Measurements from ENCODE around the gene VSX2.

The VSX2 gene

DNA sequence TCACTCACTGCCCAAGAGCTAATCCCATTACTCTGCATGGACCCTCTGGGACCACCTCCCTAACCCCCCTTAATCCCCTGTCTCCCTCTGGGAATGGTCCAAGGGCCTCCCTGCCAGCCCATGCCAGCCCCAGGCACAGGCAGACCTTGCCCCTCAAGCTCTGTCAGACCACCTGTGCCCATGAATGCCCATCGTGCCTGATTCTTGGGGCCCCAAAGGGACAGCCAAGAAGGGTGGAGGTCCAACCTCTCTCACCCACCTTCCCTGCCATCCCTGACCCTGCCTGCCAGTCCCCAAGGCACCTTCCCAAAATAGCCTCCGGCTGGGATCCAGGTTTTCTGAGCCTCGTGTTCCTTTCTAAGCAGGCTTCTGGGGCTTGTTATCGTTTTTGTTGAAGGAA lies 20.8 kb upstream of the VSX2 start:
- TF ChIP-seq, protein P1, sequence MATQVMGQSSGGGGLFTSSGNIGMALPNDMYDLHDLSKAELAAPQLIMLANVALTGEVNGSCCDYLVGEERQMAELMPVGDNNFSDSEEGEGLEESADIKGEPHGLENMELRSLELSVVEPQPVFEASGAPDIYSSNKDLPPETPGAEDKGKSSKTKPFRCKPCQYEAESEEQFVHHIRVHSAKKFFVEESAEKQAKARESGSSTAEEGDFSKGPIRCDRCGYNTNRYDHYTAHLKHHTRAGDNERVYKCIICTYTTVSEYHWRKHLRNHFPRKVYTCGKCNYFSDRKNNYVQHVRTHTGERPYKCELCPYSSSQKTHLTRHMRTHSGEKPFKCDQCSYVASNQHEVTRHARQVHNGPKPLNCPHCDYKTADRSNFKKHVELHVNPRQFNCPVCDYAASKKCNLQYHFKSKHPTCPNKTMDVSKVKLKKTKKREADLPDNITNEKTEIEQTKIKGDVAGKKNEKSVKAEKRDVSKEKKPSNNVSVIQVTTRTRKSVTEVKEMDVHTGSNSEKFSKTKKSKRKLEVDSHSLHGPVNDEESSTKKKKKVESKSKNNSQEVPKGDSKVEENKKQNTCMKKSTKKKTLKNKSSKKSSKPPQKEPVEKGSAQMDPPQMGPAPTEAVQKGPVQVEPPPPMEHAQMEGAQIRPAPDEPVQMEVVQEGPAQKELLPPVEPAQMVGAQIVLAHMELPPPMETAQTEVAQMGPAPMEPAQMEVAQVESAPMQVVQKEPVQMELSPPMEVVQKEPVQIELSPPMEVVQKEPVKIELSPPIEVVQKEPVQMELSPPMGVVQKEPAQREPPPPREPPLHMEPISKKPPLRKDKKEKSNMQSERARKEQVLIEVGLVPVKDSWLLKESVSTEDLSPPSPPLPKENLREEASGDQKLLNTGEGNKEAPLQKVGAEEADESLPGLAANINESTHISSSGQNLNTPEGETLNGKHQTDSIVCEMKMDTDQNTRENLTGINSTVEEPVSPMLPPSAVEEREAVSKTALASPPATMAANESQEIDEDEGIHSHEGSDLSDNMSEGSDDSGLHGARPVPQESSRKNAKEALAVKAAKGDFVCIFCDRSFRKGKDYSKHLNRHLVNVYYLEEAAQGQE (IDR thresholded peaks at IDR 0.05; ENCODE audit: insufficient read depth in 1 of 2, low read depth in 2 of 2, low read length in 2 of 2): no peak
- TF ChIP-seq FOXP2 (optimal IDR thresholded peaks at IDR 0.05; ENCODE audit: borderline replicate concordance, extremely low read depth, extremely low read length, insufficient read depth) (no peak), POLR2AphosphoS5 (IDR thresholded peaks at IDR 0.05; ENCODE audit: low read depth, low read length) (no peak), SIN3A (IDR thresholded peaks at IDR 0.05; ENCODE audit: borderline replicate concordance, insufficient read depth, low read length) (no peak), TAF1 (IDR thresholded peaks at IDR 0.05; ENCODE audit: borderline replicate concordance, insufficient read depth, low read length) (no peak)

DNA sequence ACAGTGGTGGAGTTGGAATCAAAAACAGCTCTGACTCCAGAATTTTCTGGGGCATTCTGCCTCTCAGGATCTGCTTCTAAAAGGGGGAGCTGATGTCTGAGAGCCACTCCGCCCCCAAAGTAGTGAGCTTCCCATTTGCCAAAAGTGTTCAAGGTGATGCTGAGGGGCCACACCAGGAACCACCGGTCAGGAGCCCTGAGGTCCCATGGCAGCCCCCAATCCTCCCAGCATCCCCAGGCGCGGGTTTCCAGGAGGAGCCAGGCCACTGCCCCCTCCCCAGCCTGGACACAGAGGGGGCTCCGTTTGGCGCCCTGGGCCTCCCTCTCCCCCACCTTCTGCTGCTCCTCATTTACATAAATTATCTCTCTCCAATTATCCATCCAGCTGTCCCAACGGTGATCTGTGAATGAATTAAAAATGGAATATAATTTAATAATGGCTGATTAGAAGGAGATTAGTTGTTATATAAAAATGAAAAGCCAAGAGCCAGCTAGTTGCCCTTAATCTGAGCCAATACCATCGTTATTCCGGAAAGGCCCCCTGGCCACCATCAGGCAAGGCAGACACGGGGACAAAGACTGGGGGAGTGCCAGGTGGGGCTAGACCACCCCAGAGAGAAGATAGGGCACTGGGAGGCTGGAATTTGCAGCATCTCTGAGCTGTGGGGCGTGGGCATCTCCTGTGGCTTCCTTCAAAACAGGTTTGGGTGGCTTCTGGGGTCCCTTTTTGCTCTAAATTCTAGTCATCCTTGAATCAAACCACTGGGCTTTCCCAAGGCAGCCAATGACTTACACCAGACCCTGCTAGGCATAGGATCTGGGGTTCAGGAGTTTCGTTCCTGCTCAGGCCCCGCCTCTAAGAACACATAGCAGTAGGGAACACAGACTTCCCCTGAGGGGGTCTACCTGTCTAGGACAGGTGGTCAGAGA lies 19.7 kb upstream of the VSX2 start:
- no peak for TF ChIP-seq POLR2AphosphoS5 (IDR thresholded peaks at IDR 0.05; ENCODE audit: low read depth, low read length)
- TF ChIP-seq TAF1 (IDR thresholded peaks at IDR 0.05; ENCODE audit: borderline replicate concordance, insufficient read depth, low read length): no peak
- no peak for TF ChIP-seq FOXP2 (optimal IDR thresholded peaks at IDR 0.05; ENCODE audit: borderline replicate concordance, extremely low read depth, extremely low read length, insufficient read depth)
- TF ChIP-seq, protein P1 (IDR thresholded peaks at IDR 0.05; ENCODE audit: insufficient read depth in 1 of 2, low read depth in 2 of 2, low read length in 2 of 2): no peak
- no peak for TF ChIP-seq SIN3A (IDR thresholded peaks at IDR 0.05; ENCODE audit: borderline replicate concordance, insufficient read depth, low read length)

DNA sequence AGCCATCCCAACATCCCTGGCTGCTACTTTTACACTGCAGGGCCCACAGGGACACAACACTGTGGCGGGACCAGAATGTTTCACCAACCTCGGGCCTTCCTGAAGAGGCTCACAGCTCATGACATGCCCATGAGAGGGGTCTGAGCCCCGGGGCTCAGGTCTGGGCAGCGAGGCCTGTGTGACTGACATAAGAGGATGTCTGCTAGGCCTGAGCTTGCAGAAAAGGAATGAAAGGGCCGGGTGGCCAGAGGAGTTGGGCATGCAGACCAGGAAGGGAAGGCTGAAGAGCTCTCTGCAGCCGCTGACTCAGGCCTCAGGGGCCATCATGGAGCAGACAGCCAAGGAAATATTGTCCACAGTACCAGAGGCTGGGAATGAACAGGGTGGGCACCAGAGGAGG lies 18.3 kb upstream of the VSX2 start:
- TF ChIP-seq, protein P1 (IDR thresholded peaks at IDR 0.05; ENCODE audit: insufficient read depth in 1 of 2, low read depth in 2 of 2, low read length in 2 of 2): no peak
- no peak for TF ChIP-seq SIN3A (IDR thresholded peaks at IDR 0.05; ENCODE audit: borderline replicate concordance, insufficient read depth, low read length)
- TF ChIP-seq POLR2AphosphoS5 (IDR thresholded peaks at IDR 0.05; ENCODE audit: low read depth, low read length): no peak
- TF ChIP-seq TAF1 (IDR thresholded peaks at IDR 0.05; ENCODE audit: borderline replicate concordance, insufficient read depth, low read length): no peak
- TF ChIP-seq FOXP2 (optimal IDR thresholded peaks at IDR 0.05; ENCODE audit: borderline replicate concordance, extremely low read depth, extremely low read length, insufficient read depth): no peak

DNA sequence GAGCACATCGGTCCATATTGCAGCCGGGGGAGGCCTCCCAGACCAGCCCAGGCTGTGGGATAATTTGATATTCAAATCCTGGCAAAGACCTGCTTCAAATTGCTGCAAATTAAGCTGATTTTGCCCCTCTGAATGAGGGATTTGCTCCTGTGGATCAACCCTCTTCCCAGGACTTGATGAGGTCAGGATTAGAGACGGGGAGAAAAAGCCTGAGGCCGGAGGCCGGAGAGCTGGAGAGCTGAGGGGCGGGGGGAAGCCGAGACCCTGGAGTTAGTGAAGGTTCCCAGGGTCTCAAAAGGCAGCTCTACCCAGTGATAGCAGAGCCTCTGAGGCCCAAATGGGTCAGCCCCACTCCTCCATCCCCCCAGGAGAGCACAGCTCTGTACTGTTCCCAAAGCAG lies 17.5 kb upstream of the VSX2 start:
- TF ChIP-seq, protein P1 (IDR thresholded peaks at IDR 0.05; ENCODE audit: insufficient read depth in 1 of 2, low read depth in 2 of 2, low read length in 2 of 2): no peak
- TF ChIP-seq SIN3A (IDR thresholded peaks at IDR 0.05; ENCODE audit: borderline replicate concordance, insufficient read depth, low read length) (no peak), TAF1 (IDR thresholded peaks at IDR 0.05; ENCODE audit: borderline replicate concordance, insufficient read depth, low read length) (no peak), POLR2AphosphoS5 (IDR thresholded peaks at IDR 0.05; ENCODE audit: low read depth, low read length) (no peak), FOXP2 (optimal IDR thresholded peaks at IDR 0.05; ENCODE audit: borderline replicate concordance, extremely low read depth, extremely low read length, insufficient read depth) (no peak)

All from PFSK-1 (cell line).